HEK293 (cell line): Measurements from ENCODE around the gene TOPORS.

Source experiments
- AEBP2 ChIP-seq: fragments of 450-650 bp; formaldehyde crosslinking; IDR thresholded peaks from 2 replicates; pipeline ENCODE4 v1.5.1; 2016; ENCODE audit warnings: missing biosample characterization, missing genetic modification characterization, borderline replicate concordance
- GLI4 ChIP-seq: fragments of 450-650 bp; formaldehyde crosslinking; IDR thresholded peaks from 2 replicates; pipeline ENCODE4 v1.5.1; 2016; ENCODE audit warnings: missing biosample characterization, missing genetic modification characterization
- GLIS2 ChIP-seq: fragments of 450-650 bp; formaldehyde crosslinking; IDR thresholded peaks from 2 replicates; pipeline ENCODE4 v1.5.1; 2016; ENCODE audit warnings: missing biosample characterization, missing genetic modification characterization
- HOXC10 ChIP-seq: sonication (generic); formaldehyde crosslinking; IDR thresholded peaks from 2 replicates; pipeline ENCODE4 v1.8.1; 2023; ENCODE audit warnings: mild to moderate bottlenecking, missing genetic modification reagents
- HOXD13 ChIP-seq: sonication (generic); formaldehyde crosslinking; IDR thresholded peaks from 2 replicates; pipeline ENCODE4 v1.8.0; 2022; ENCODE audit warnings: missing genetic modification reagents, borderline replicate concordance
- MYNN ChIP-seq: fragments of 450-650 bp; formaldehyde crosslinking; IDR thresholded peaks from 2 replicates; pipeline ENCODE4 v1.5.1; 2016; ENCODE audit warnings: missing biosample characterization, missing genetic modification characterization, borderline replicate concordance
- RBAK ChIP-seq: fragments of 450-650 bp; formaldehyde crosslinking; IDR thresholded peaks from 2 replicates; pipeline ENCODE4 v1.5.1; 2016; ENCODE audit warnings: missing biosample characterization, missing genetic modification characterization
- SCRT1 ChIP-seq: fragments of 450-650 bp; formaldehyde crosslinking; IDR thresholded peaks from 2 replicates; pipeline ENCODE4 v1.5.1; 2016; ENCODE audit warnings: missing biosample characterization, missing genetic modification characterization, borderline replicate concordance
- ZBTB44 ChIP-seq: fragments of 450-650 bp; IDR thresholded peaks from 2 replicates; pipeline ENCODE4 v1.5.1; 2018; ENCODE audit warnings: missing biosample characterization, mild to moderate bottlenecking, missing genetic modification characterization
- ZBTB7A ChIP-seq: fragments of 450-650 bp; formaldehyde crosslinking; IDR thresholded peaks from 2 replicates; pipeline ENCODE4 v1.5.1; 2016; ENCODE audit warnings: low read depth, missing biosample characterization, missing genetic modification characterization
- ZBTB8A ChIP-seq: fragments of 450-650 bp; formaldehyde crosslinking; IDR thresholded peaks from 2 replicates; pipeline ENCODE4 v1.5.1; 2016; ENCODE audit warnings: missing biosample characterization, missing genetic modification characterization
- ZFP41 ChIP-seq: fragments of 450-650 bp; formaldehyde crosslinking; IDR thresholded peaks from 2 replicates; pipeline ENCODE4 v1.5.1; 2016; ENCODE audit warnings: missing biosample characterization, missing genetic modification characterization, borderline replicate concordance
- ZNF10 ChIP-seq: fragments of 450-650 bp; formaldehyde crosslinking; IDR thresholded peaks from 2 replicates; pipeline ENCODE4 v1.5.1; 2017; ENCODE audit warnings: missing biosample characterization, missing genetic modification characterization
- ZNF133 ChIP-seq: fragments of 450-650 bp; formaldehyde crosslinking; IDR thresholded peaks from 2 replicates; pipeline ENCODE4 v1.5.1; 2016; ENCODE audit warnings: missing biosample characterization, missing genetic modification characterization
- ZNF148 ChIP-seq: fragments of 450-650 bp; formaldehyde crosslinking; IDR thresholded peaks from 2 replicates; pipeline ENCODE4 v1.5.0; 2017; ENCODE audit warnings: missing biosample characterization, missing genetic modification characterization, borderline replicate concordance
- ZNF16 ChIP-seq: fragments of 450-650 bp; formaldehyde crosslinking; IDR thresholded peaks from 2 replicates; pipeline ENCODE4 v1.5.1; 2016; ENCODE audit warnings: low read depth, missing biosample characterization, missing genetic modification characterization
- ZNF174 ChIP-seq: fragments of 450-650 bp; formaldehyde crosslinking; IDR thresholded peaks from 2 replicates; pipeline ENCODE4 v1.5.0; 2017; ENCODE audit warnings: missing biosample characterization, mild to moderate bottlenecking, missing genetic modification characterization
- ZNF18 ChIP-seq: fragments of 450-650 bp; formaldehyde crosslinking; IDR thresholded peaks from 2 replicates; pipeline ENCODE4 v1.5.1; 2016; ENCODE audit warnings: missing biosample characterization, missing genetic modification characterization
- ZNF221 ChIP-seq: fragments of 450-650 bp; formaldehyde crosslinking; IDR thresholded peaks from 2 replicates; pipeline ENCODE4 v1.5.1; 2017; ENCODE audit warnings: missing biosample characterization, missing genetic modification characterization, borderline replicate concordance
- ZNF239 ChIP-seq: fragments of 450-650 bp; formaldehyde crosslinking; IDR thresholded peaks from 2 replicates; pipeline ENCODE4 v1.5.1; 2016; ENCODE audit warnings: missing biosample characterization, missing genetic modification characterization
- ZNF248 ChIP-seq: fragments of 450-650 bp; formaldehyde crosslinking; IDR thresholded peaks from 2 replicates; pipeline ENCODE4 v1.5.1; 2017; ENCODE audit warnings: missing biosample characterization, missing genetic modification characterization
- ZNF26 ChIP-seq: fragments of 450-650 bp; formaldehyde crosslinking; IDR thresholded peaks from 2 replicates; pipeline ENCODE4 v1.5.1; 2016; ENCODE audit warnings: missing biosample characterization, missing genetic modification characterization
- ZNF341 ChIP-seq: fragments of 450-650 bp; formaldehyde crosslinking; IDR thresholded peaks from 2 replicates; pipeline ENCODE4; 2016; ENCODE audit warnings: low read depth, missing biosample characterization, missing genetic modification characterization
- ZNF366 ChIP-seq: fragments of 450-650 bp; formaldehyde crosslinking; conservative IDR thresholded peaks from 2 replicates; pipeline ENCODE4 v1.5.1; 2016; ENCODE audit warnings: missing biosample characterization, missing genetic modification characterization
- ZNF416 ChIP-seq: fragments of 450-650 bp; formaldehyde crosslinking; IDR thresholded peaks from 2 replicates; pipeline ENCODE4 v1.5.1; 2016; ENCODE audit warnings: missing biosample characterization, missing genetic modification characterization
- ZNF433 ChIP-seq: fragments of 450-650 bp; formaldehyde crosslinking; IDR thresholded peaks from 2 replicates; pipeline ENCODE4 v1.5.1; 2016; ENCODE audit warnings: missing biosample characterization, missing genetic modification characterization, low read depth
- ZNF510 ChIP-seq: fragments of 450-650 bp; formaldehyde crosslinking; IDR thresholded peaks from 2 replicates; pipeline ENCODE4 v1.5.1; 2018; ENCODE audit warnings: mild to moderate bottlenecking, missing genetic modification characterization, missing biosample characterization; ENCODE audit not compliant: insufficient replicate concordance
- ZNF529 ChIP-seq: fragments of 450-650 bp; formaldehyde crosslinking; IDR thresholded peaks from 2 replicates; pipeline ENCODE4 v1.5.1; 2017; ENCODE audit warnings: missing genetic modification characterization, missing biosample characterization; ENCODE audit not compliant: insufficient replicate concordance
- ZNF645 ChIP-seq: fragments of 450-650 bp; formaldehyde crosslinking; IDR thresholded peaks from 2 replicates; pipeline ENCODE4; 2016; ENCODE audit warnings: missing biosample characterization, missing genetic modification characterization
- ZNF664 ChIP-seq: fragments of 450-650 bp; formaldehyde crosslinking; IDR thresholded peaks from 2 replicates; pipeline ENCODE4 v1.5.1; 2016; ENCODE audit warnings: missing biosample characterization, missing genetic modification characterization
- ZNF791 ChIP-seq: fragments of 450-650 bp; formaldehyde crosslinking; IDR thresholded peaks from 2 replicates; pipeline ENCODE4 v1.5.1; 2016; ENCODE audit warnings: missing biosample characterization, missing genetic modification characterization
- ZSCAN23 ChIP-seq: fragments of 450-650 bp; formaldehyde crosslinking; IDR thresholded peaks from 2 replicates; pipeline ENCODE4 v1.5.1; 2016; ENCODE audit warnings: missing biosample characterization, missing genetic modification characterization

The TOPORS gene

GRCh38 chr9:32572900-32573523 is 20.6 kb upstream of the TOPORS start, which contains the start of gene NDUFB6 (continued):
- TF ChIP-seq ZNF18 (tag by site-specific recombination) (no peak), AEBP2 (tag by site-specific recombination) (no peak), ZNF645 (tag by site-specific recombination) (no peak), ZNF529 (tag by site-specific recombination) (no peak), ZNF341 (no peak), ZNF221 (tag by site-specific recombination) (no peak), ZNF133 (tag by site-specific recombination) (no peak), MYNN (no peak), ZNF239 (tag by site-specific recombination) (no peak), ZSCAN23 (tag by site-specific recombination) (no peak), ZBTB44 (no peak), ZFP41 (tag by site-specific recombination) (no peak), ZNF248 (tag by site-specific recombination) (no peak), SCRT1 (tag by site-specific recombination) (no peak), ZNF416 (no peak), HOXC10 (no peak), ZNF664 (no peak), ZBTB8A (tag by site-specific recombination) (peak; percentile 91), ZNF26 (tag by site-specific recombination) (no peak), GLI4 (tag by site-specific recombination) (no peak), ZNF433 (tag by site-specific recombination) (no peak), ZNF16 (no peak), ZNF148 (tag by site-specific recombination) (no peak), HOXD13 (CRISPR knock-in tag) (no peak), ZNF10 (tag by site-specific recombination) (no peak), ZNF174 (tag by site-specific recombination) (no peak), ZNF510 (tag by site-specific recombination) (no peak), GLIS2 (tag by site-specific recombination) (no peak), RBAK (tag by site-specific recombination) (no peak), ZBTB7A (tag by site-specific recombination) (no peak), ZNF791 (tag by site-specific recombination) (no peak), ZNF366 (no peak)
